ENCODE measurements around the gene COG2. TPM values are rescaled to one million over a fixed set of nuclear protein-coding genes. Genes with fewer than 3 reads are reported as not detected.

Gene COG2
- total RNA-seq, 4 donors from 2014 or later, result 16.6 to 27.3 (median 20.5) TPM

DNA sequence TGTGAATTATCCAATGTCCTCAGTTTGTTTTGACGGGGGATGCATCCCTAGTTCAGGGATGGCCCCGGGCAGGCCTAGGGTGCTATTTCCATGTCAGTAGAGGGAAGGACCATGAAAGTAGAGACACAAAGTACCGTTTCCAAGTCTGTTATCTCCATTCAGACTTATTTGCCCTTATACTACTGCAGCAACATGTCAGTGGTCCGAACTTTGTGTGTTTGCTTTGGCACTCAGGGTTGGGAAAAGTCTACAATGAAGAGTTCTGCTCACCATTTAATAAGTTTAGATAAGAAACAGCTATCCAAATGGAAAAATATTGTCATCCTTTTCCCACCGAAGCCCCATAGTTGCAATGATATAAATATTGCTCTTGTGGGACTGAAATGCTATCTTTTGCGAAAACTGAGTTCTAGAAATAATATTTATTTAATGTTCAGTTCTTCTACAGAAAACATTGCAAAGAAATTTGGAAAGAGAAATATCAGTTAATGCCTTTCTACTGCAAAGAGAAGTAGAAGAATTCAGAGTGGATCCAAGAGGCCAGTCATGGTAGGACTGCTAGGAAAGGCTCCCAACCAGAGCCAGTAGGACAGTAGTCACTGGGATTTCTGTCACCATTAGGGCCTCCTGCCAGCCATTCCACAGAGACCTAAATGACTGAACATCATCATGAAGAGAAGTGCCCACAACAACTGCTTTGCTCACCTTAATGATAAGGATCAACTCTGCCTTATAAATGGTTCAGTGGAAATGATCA, 83.2 kb downstream of the COG2 start:
- no peaks in the 10 kb centered on the region for H3K9me3 ChIP-seq
- WGBS, 2 donors, result 55 to 57% methylated on average over 6 of the region's 6 CpGs
- no peak for TF ChIP-seq POLR2A (IDR thresholded peaks at IDR 0.05)
- TF ChIP-seq EP300 (IDR thresholded peaks at IDR 0.05), result no peak
- H3K4me1 ChIP-seq, result peaks cover 0 to 19% (median 2%) of the 10 kb centered on the region in 4 donors
- DNase-seq (ENCODE audit: low spot score in 2 of 2), result no peak
- no peaks in the 10 kb centered on the region for H3K27me3 ChIP-seq
- H3K36me3 ChIP-seq, result no peaks in the 10 kb centered on the region
- H3K4me3 ChIP-seq, result no peak overlapping the region
- H3K27ac ChIP-seq, result peak overlapping the region in 1 of 4 donors; percentile 28

DNA sequence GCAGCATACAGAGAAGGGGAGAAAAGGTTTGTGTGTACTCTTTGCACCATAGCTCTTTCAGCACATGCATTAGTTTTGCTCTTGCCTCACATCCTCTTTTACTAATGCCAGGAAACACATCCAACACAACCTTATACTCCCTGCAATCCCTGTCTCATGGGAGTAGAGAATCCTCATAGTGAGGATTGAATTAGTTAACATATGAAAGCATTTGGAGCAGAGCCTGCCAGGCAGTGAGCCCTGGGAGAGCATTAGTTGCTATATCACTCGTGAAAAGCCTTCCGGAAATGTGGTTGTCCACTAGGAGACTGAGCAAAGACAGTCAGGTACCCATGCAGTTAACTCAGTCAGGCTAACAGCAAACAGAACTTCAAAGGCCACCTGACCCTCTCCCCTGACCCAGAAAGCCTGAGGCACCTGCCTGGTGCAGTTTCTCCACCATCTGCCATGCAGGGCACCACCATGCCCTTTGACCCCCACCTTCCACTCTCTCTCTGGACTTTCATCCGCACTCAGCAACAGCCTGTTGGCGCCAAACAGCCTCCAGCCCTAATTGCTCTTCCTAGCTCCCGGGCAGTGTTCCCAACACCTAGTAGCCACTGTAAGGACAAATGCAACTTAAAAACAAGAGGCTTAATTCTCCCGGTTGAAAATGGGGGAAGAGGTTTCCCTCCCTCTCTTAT, 86.6 kb downstream of the COG2 start:
- H3K27me3 ChIP-seq, result no peaks in the 10 kb centered on the region
- no peak overlapping the region for H3K4me3 ChIP-seq
- DNase-seq (ENCODE audit: low spot score in 2 of 2), result no peak
- no peaks in the 10 kb centered on the region for H3K36me3 ChIP-seq
- WGBS, 2 donors, result 34 to 44% methylated on average over 6 of the region's 6 CpGs
- no peaks in the 10 kb centered on the region for H3K9me3 ChIP-seq
- TF ChIP-seq EP300 (IDR thresholded peaks at IDR 0.05) (no peak), POLR2A (IDR thresholded peaks at IDR 0.05) (no peak), CTCF (IDR thresholded peaks at IDR 0.05) (no peak)
- H3K27ac ChIP-seq, result no peak overlapping the region
- peaks cover 0 to 26% (median 2%) of the 10 kb centered on the region in 4 donors for H3K4me1 ChIP-seq

DNA sequence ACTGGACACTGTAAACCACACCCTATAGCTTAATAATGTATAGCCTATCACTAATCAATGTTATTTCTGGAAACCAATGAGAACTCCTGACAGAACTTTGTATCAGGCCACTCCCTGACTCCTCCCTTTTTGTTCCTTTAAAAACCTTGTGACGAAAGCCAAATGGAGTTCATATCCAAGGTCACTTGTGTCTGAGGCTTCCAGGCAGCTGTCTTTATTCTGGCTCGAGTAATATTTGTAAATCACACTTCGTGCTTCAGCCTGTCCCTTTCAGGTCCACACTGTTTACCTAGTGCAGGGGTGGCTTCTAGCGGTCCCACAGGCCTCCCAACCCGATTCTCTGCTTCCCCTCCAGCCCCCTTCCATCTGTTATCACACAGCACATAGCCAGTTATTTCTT, 88.7 kb downstream of the COG2 start:
- Histone ChIP-seq H3K27me3 (no peaks in the 10 kb centered on the region), H3K4me1 (peaks cover 0 to 16% (median 2%) of the 10 kb centered on the region in 4 donors), H3K27ac (peak overlapping the region in 1 of 4 donors; percentile 48), H3K4me3 (no peak overlapping the region), H3K9me3 (no peaks in the 10 kb centered on the region), H3K36me3 (no peaks in the 10 kb centered on the region)
- no peak for DNase-seq (ENCODE audit: low spot score in 2 of 2)
- 39 to 40% methylated on average over 5 of the region's 5 CpGs for WGBS, 2 donors
- no peak for TF ChIP-seq POLR2A (IDR thresholded peaks at IDR 0.05)
- no peak for TF ChIP-seq EP300 (IDR thresholded peaks at IDR 0.05)
- no peak for TF ChIP-seq CTCF (IDR thresholded peaks at IDR 0.05)

GRCh38 chr1:230735447-230735846, 93.2 kb downstream of the COG2 start:
- H3K27me3 ChIP-seq, result no peaks in the 10 kb centered on the region
- 72 to 87% methylated on average over 2 of the region's 2 CpGs for WGBS, 2 donors
- TF ChIP-seq EP300 (IDR thresholded peaks at IDR 0.05) (no peak), CTCF (IDR thresholded peaks at IDR 0.05) (no peak), POLR2A (IDR thresholded peaks at IDR 0.05) (no peak)
- peaks cover 0 to 6% (median 0%) of the 10 kb centered on the region in 4 donors for H3K9me3 ChIP-seq
- no peaks in the 10 kb centered on the region for H3K36me3 ChIP-seq
- peaks cover 0 to 6% (median 0%) of the 10 kb centered on the region in 4 donors for H3K4me1 ChIP-seq
- H3K27ac ChIP-seq, result no peak overlapping the region
- no peak for DNase-seq (ENCODE audit: low spot score in 2 of 2)
- H3K4me3 ChIP-seq, result no peak overlapping the region

- H3K27ac ChIP-seq, result no peak overlapping the region
- DNase-seq (ENCODE audit: low spot score in 2 of 2), result no peak
- H3K4me1 ChIP-seq, result no peaks in the 10 kb centered on the region
- H3K27me3 ChIP-seq, result no peaks in the 10 kb centered on the region
- TF ChIP-seq CTCF (IDR thresholded peaks at IDR 0.05), result no peak
- TF ChIP-seq EP300 (IDR thresholded peaks at IDR 0.05), result no peak
- no peak for TF ChIP-seq POLR2A (IDR thresholded peaks at IDR 0.05)
- peaks cover 0 to 6% (median 0%) of the 10 kb centered on the region in 4 donors for H3K9me3 ChIP-seq
- WGBS, 2 donors, result 91 to 92% methylated on average over 3 of the region's 3 CpGs
- H3K4me3 ChIP-seq, result no peak overlapping the region
- no peaks in the 10 kb centered on the region for H3K36me3 ChIP-seq
Measured at GRCh38 chr1:230737622-230738262, 95.5 kb downstream of the COG2 start.

Data from tibial nerve (tissue), 4 donors.